ENCODE data around the gene IZUMO3. TPM values are rescaled to one million over a fixed set of nuclear protein-coding genes. Genes with fewer than 3 reads are reported as not detected.

Gene IZUMO3
- total and polyA plus RNA-seq, 2 donors (not counting 1 experiment from before 2014, with no cell fraction given): not detected

- Mint-ChIP-seq H3K27ac (no peak overlapping the region), H3K27me3 (no peaks in the 10 kb centered on the region), H3K4me1 (no peaks in the 10 kb centered on the region), H3K9me3 (ENCODE audit: insufficient read depth) (peaks cover 4% of the 10 kb centered on the region), H3K4me3 (no peak overlapping the region)
- Histone ChIP-seq H2AFZ (ENCODE audit: insufficient read depth, low read depth, low read length, poor library complexity, severe bottlenecking) (no peak overlapping the region), H4K20me1 (ENCODE audit: control insufficient read depth, insufficient read depth, low read length, poor library complexity, severe bottlenecking) (no peaks in the 10 kb centered on the region), H3K79me2 (ENCODE audit: control insufficient read depth, insufficient read depth, low read length) (no peaks in the 10 kb centered on the region), H3K9ac (ENCODE audit: low read length) (no peak overlapping the region), H3K27me3 (replicated peaks in 1 of 4; ENCODE audit: control extremely low read depth in 1 of 4, control insufficient read depth in 3 of 4, insufficient read depth in 4 of 4, low read length in 3 of 4) (no peaks in the 10 kb centered on the region), H3K36me3 (replicated peaks in 1 of 2; ENCODE audit: control extremely low read depth in 1 of 2, control insufficient read depth in 1 of 2, extremely low read depth in 1 of 2, insufficient read depth in 2 of 2, low read length in 1 of 2) (no peaks in the 10 kb centered on the region), H3K4me3 (ENCODE audit: control extremely low read depth in 1 of 5, extremely low read depth in 1 of 5, insufficient read depth in 1 of 5, low read depth in 2 of 5, low read length in 4 of 5) (no peak overlapping the region), H3K4me2 (replicated peaks; ENCODE audit: low read depth, low read length, poor library complexity, severe bottlenecking) (no peak overlapping the region), H3K27ac (ENCODE audit: low read length in 2 of 2) (no peak overlapping the region), H3K4me1 (ENCODE audit: control insufficient read depth in 2 of 2, insufficient read depth in 2 of 2, low read length in 2 of 2) (no peaks in the 10 kb centered on the region), H3K9me3 (ENCODE audit: control extremely low read depth in 1 of 3, control insufficient read depth in 2 of 3, insufficient read depth in 1 of 3, low read length in 2 of 3) (no peaks in the 10 kb centered on the region)
- ATAC-seq (ENCODE audit: low read depth): no peak
- intact Hi-C loops (cut with micrococcal nuclease): no loop called here
- ChIA-PET CTCF (no interaction called here), POLR2A (no interaction called here)
- TF ChIP-seq EZH2 (IDR thresholded peaks at IDR 0.05; ENCODE audit: borderline replicate concordance, insufficient read depth, low read depth, low read length, poor library complexity, severe bottlenecking) (no peak), CTCF (IDR thresholded peaks at IDR 0.05) (no peak)
- DNase-seq: no peak
- 80% methylated on average over 3 of the region's 3 CpGs for WGBS (ENCODE audit: insufficient coverage)
Observed at GRCh38 chr9:24504521-24504920, 41.2 kb downstream of the IZUMO3 start.

GRCh38 chr9:24502206-24502937, 43.3 kb downstream of the IZUMO3 start:
- Histone ChIP-seq H3K4me1 (ENCODE audit: control insufficient read depth in 2 of 2, insufficient read depth in 2 of 2, low read length in 2 of 2) (no peaks in the 10 kb centered on the region), H3K4me2 (replicated peaks; ENCODE audit: low read depth, low read length, poor library complexity, severe bottlenecking) (no peak overlapping the region), H2AFZ (ENCODE audit: insufficient read depth, low read depth, low read length, poor library complexity, severe bottlenecking) (no peak overlapping the region), H3K36me3 (replicated peaks in 1 of 2; ENCODE audit: control extremely low read depth in 1 of 2, control insufficient read depth in 1 of 2, extremely low read depth in 1 of 2, insufficient read depth in 2 of 2, low read length in 1 of 2) (no peaks in the 10 kb centered on the region), H3K4me3 (ENCODE audit: control extremely low read depth in 1 of 5, extremely low read depth in 1 of 5, insufficient read depth in 1 of 5, low read depth in 2 of 5, low read length in 4 of 5) (no peak overlapping the region), H3K79me2 (ENCODE audit: control insufficient read depth, insufficient read depth, low read length) (no peaks in the 10 kb centered on the region), H3K27ac (ENCODE audit: low read length in 2 of 2) (no peak overlapping the region), H3K27me3 (replicated peaks in 1 of 4; ENCODE audit: control extremely low read depth in 1 of 4, control insufficient read depth in 3 of 4, insufficient read depth in 4 of 4, low read length in 3 of 4) (no peaks in the 10 kb centered on the region), H3K9me3 (ENCODE audit: control extremely low read depth in 1 of 3, control insufficient read depth in 2 of 3, insufficient read depth in 1 of 3, low read length in 2 of 3) (no peaks in the 10 kb centered on the region), H3K9ac (ENCODE audit: low read length) (no peak overlapping the region), H4K20me1 (ENCODE audit: control insufficient read depth, insufficient read depth, low read length, poor library complexity, severe bottlenecking) (no peaks in the 10 kb centered on the region)
- ATAC-seq (ENCODE audit: low read depth) (no peak), DNase-seq (no peak)
- no peak overlapping the region for H3K4me3 Mint-ChIP-seq
- TF ChIP-seq CTCF (IDR thresholded peaks at IDR 0.05): no peak
- TF ChIP-seq EZH2 (IDR thresholded peaks at IDR 0.05; ENCODE audit: borderline replicate concordance, insufficient read depth, low read depth, low read length, poor library complexity, severe bottlenecking): no peak
- intact Hi-C loops (cut with micrococcal nuclease): no loop called here
- H3K4me1 Mint-ChIP-seq: no peaks in the 10 kb centered on the region
- no peaks in the 10 kb centered on the region for H3K27me3 Mint-ChIP-seq
- no CpG with 5 or more reads among the region's 1 CpG for WGBS (ENCODE audit: insufficient coverage)
- no peak overlapping the region for H3K27ac Mint-ChIP-seq
- ChIA-PET CTCF (no interaction called here), POLR2A (no interaction called here)
- no peaks in the 10 kb centered on the region for H3K9me3 Mint-ChIP-seq (ENCODE audit: insufficient read depth)

Measured in B cell (primary cell).